HG03025 (cell line): ENCODE data around the gene NLRP11.
"Not testable (repeated sequence)": the region's sequence is repeated elsewhere in the genome, so short reads cannot be mapped to it uniquely, and the experiment has no call there.

Experiments
- ATAC-seq: cut with Tn5 transposase; IDR thresholded peaks from one replicate; pipeline ENCODE4 v1.9.1; 2021; ENCODE audit warnings: mild to moderate bottlenecking, moderate library complexity; ENCODE audit not compliant: unreplicated experiment, low FRiP score

NLRP11 gene

GRCh38 chr19:55781112-55781511 lies 50.7 kb downstream of the NLRP11 start:
- no peak for ATAC-seq

GRCh38 chr19:55778331-55778730 lies 53.5 kb downstream of the NLRP11 start:
- no peak for ATAC-seq

- ATAC-seq = no peak
These were observed 54.3 kb downstream of the NLRP11 start for GRCh38 chr19:55777528-55777927.

GRCh38 chr19:55769632-55770031 lies 62.2 kb downstream of the NLRP11 start:
- not testable (repeated sequence) for ATAC-seq

GRCh38 chr19:55768818-55769217 lies 63.0 kb downstream of the NLRP11 start, which contains the start of gene RFPL4AL1:
RFPL4AL1 (plus strand) TSS chr19:55769118; CDS start chr19:55771805, 2,687 bp downstream.
- not testable (repeated sequence) for ATAC-seq

- ATAC-seq = no peak
These were observed 65.3 kb downstream of the NLRP11 start for GRCh38 chr19:55766466-55766865.

GRCh38 chr19:55758797-55759196 lies 73.0 kb downstream of the NLRP11 start, which contains the start of gene RFPL4A:
RFPL4A (plus strand) TSS chr19:55759097; CDS start chr19:55761801, 2,704 bp downstream.
- ATAC-seq = not testable (repeated sequence)

GRCh38 chr19:55756808-55757207 lies 75.0 kb downstream of the NLRP11 start:
- not testable (repeated sequence) for ATAC-seq

- no peak for ATAC-seq
These were observed 78.4 kb downstream of the NLRP11 start for GRCh38 chr19:55753401-55753800.

GRCh38 chr19:55750715-55751114 lies 81.1 kb downstream of the NLRP11 start:
- no peak for ATAC-seq

- no peak for ATAC-seq
These were observed 93.5 kb downstream of the NLRP11 start, which contains the start of gene NLRP9 for GRCh38 chr19:55738302-55738701. NLRP9 (minus strand) TSS chr19:55738402; CDS start chr19:55738374, 28 bp downstream.
